HCT116 (cell line): ENCODE data around the gene NHSL2. TPM values are rescaled to one million over a fixed set of nuclear protein-coding genes. Genes with fewer than 3 reads are reported as not detected.

Experiments used
- ATAC-seq: fragments of 200-7000 bp; cut with Tn5 transposase; 2 replicates; pipeline ENCODE4 v1.9.1; 2020; ENCODE audit warnings: mild to moderate bottlenecking, moderate library complexity
- BruUV-seq: library from RNA; stranded (reverse); fragments of 400-500 nt; replicated peaks from 2 replicates; lab custom pipeline; 2021; lab: Mats Ljungman, UMichigan
- CTCF ChIA-PET: fragments of 300-600 bp; sonication (Branson Sonifier 250); formaldehyde crosslinking; loops from one replicate; lab custom pipeline; 2021; ENCODE audit warnings: antibody characterized with exemption; lab: Charles Lee
- POLR2A ChIA-PET: fragments of 300-600, 350-600 bp; sonication (Branson Sonifier 250); formaldehyde crosslinking; loops from one replicate; lab custom pipeline; 2021; ENCODE audit warnings: antibody characterized with exemption; lab: Charles Lee
- RAD21 ChIA-PET, 2 experiments: fragments of 300-600 bp; sonication (Branson Sonifier 250); formaldehyde crosslinking; loops; one replicate each; lab custom pipeline; 2023; ENCODE audit warnings: low total read pairs in 2 of 2; ENCODE audit not compliant: uncharacterized antibody in 2 of 2, unreplicated experiment in 2 of 2, low non-redundant PET in 1 of 2; lab: Charles Lee
- DNase-seq: peaks from one replicate; pipeline ENCODE4 v3.0.0-alpha.2; 2010; ENCODE audit warnings: low read depth, low spot score
- H2AFZ ChIP-seq: fragments of 200-600 bp; shearing (Covaris generic), sonication (generic); 2 replicates; pipeline ENCODE4 v1.6.1; 2017; ENCODE audit warnings: low read depth, mixed run types, mixed read lengths, antibody characterized with exemption, low read length; ENCODE audit not compliant: poor library complexity, severe bottlenecking
- H3K27ac ChIP-seq: 2 replicates; pipeline ENCODE4 v1.5.1; 2012; ENCODE audit warnings: low read depth, low read length
- H3K27me3 ChIP-seq: fragments of 200-600 bp; sonication (generic); 2 replicates; pipeline ENCODE4 v1.6.1; 2016; ENCODE audit warnings: mixed run types, low read length, mixed read lengths; ENCODE audit not compliant: insufficient read depth
- H3K36me3 ChIP-seq, 2 experiments: fragments of 200-500 bp in 1 of 2; fragments of 200-600 bp in 1 of 2; sonication (Bioruptor generic) in 1 of 2; sonication (generic) in 1 of 2; 2 replicates each; pipeline versions ENCODE4 v1.5.1 to v1.6.1; 2014 to 2016; ENCODE audit warnings: low read length in 2 of 2, inconsistent platforms in 1 of 2, mixed read lengths in 1 of 2, mixed run types in 1 of 2; ENCODE audit not compliant: insufficient read depth in 2 of 2, control insufficient read depth in 1 of 2
- H3K4me1 ChIP-seq, 2 experiments: fragments of 200-600 bp in 1 of 2; sonication (generic) in 1 of 2; 2 replicates each; pipeline versions ENCODE4 v1.5.1 to v1.6.1; 2012 to 2017; ENCODE audit warnings: low read length in 2 of 2, inconsistent platforms in 1 of 2, mild to moderate bottlenecking in 1 of 2, mixed read lengths in 1 of 2, mixed run types in 1 of 2, moderate library complexity in 1 of 2; ENCODE audit not compliant: insufficient read depth in 2 of 2, control insufficient read depth in 1 of 2
- H3K4me2 ChIP-seq: fragments of 200-600 bp; sonication (generic); 2 replicates; pipeline ENCODE4 v1.6.1; 2017; ENCODE audit warnings: mixed run types, low read length, mixed read lengths
- H3K4me3 ChIP-seq, 2 experiments: fragments of 200-600 bp in 1 of 2; sonication (generic) in 1 of 2; replicated peaks in 1 of 2; 2 replicates each; pipeline ENCODE4 v1.5.1; 2011 to 2016; ENCODE audit warnings: low read length in 2 of 2, control low read depth in 1 of 2, low read depth in 1 of 2, mild to moderate bottlenecking in 1 of 2, mixed read lengths in 1 of 2, mixed run types in 1 of 2
- H3K79me2 ChIP-seq: fragments of 200-600 bp; sonication (generic); 2 replicates; pipeline ENCODE4 v1.6.1; 2017; ENCODE audit warnings: mild to moderate bottlenecking, mixed run types, low read length, moderate library complexity, mixed read lengths; ENCODE audit not compliant: insufficient read depth
- H3K9ac ChIP-seq: fragments of 200-600 bp; sonication (generic); 2 replicates; pipeline ENCODE4 v1.6.1; 2016; ENCODE audit warnings: low read length, mixed read lengths
- H3K9me2 ChIP-seq: fragments of 200-600 bp; sonication (generic), shearing (Covaris generic); 2 replicates; pipeline ENCODE4 v1.6.1; 2017; ENCODE audit warnings: mixed run types, mild to moderate bottlenecking, moderate library complexity; ENCODE audit not compliant: insufficient read depth
- H3K9me3 ChIP-seq, 2 experiments: fragments of 200-500 bp in 1 of 2; fragments of 200-600 bp in 1 of 2; sonication (Bioruptor generic) in 1 of 2; sonication (generic) in 1 of 2; 2 replicates each; pipeline ENCODE4 v1.6.1; 2014 to 2017; ENCODE audit warnings: low read length in 2 of 2, mixed read lengths in 2 of 2, inconsistent platforms in 1 of 2, low read depth in 1 of 2, mild to moderate bottlenecking in 1 of 2, mixed run types in 1 of 2, moderate library complexity in 1 of 2; ENCODE audit not compliant: control insufficient read depth in 1 of 2, insufficient read depth in 1 of 2
- H4K20me1 ChIP-seq: fragments of 200-600 bp; sonication (generic), shearing (Covaris generic); 2 replicates; pipeline ENCODE4 v1.6.1; 2017; ENCODE audit warnings: mixed run types, mild to moderate bottlenecking, moderate library complexity; ENCODE audit not compliant: insufficient read depth
- EGR1 ChIP-seq: IDR thresholded peaks from 2 replicates; pipeline ENCODE4 v1.6.1; 2012; ENCODE audit warnings: low read depth
- EZH2phosphoT487 ChIP-seq: fragments of 200-600 bp; IDR thresholded peaks from 2 replicates; pipeline ENCODE4 v1.6.1; 2018; ENCODE audit warnings: antibody characterized with exemption, borderline replicate concordance
- FOSL1 ChIP-seq: IDR thresholded peaks from 2 replicates; pipeline ENCODE4 v1.6.1; 2012; ENCODE audit warnings: low read depth
- JUND ChIP-seq: IDR thresholded peaks from 2 replicates; pipeline ENCODE4 v1.6.1; 2012
- MAX ChIP-seq: IDR thresholded peaks from 2 replicates; pipeline ENCODE4 v1.6.1; 2012
- POLR2A ChIP-seq: IDR thresholded peaks from 2 replicates; pipeline ENCODE4 v1.7.0; 2011; ENCODE audit warnings: borderline replicate concordance; ENCODE audit not compliant: insufficient read depth, insufficient read length; ENCODE audit errors: extremely low read depth
- POLR2AphosphoS5 ChIP-seq: IDR thresholded peaks from 2 replicates; pipeline ENCODE4 v1.6.1; 2011; ENCODE audit warnings: mild to moderate bottlenecking, low read depth, low read length, moderate library complexity
- RAD21 ChIP-seq: IDR thresholded peaks from 2 replicates; pipeline ENCODE4 v1.6.1; 2012; ENCODE audit warnings: low read depth, mild to moderate bottlenecking
- REST ChIP-seq: IDR thresholded peaks from 2 replicates; pipeline ENCODE4 v1.6.1; 2012; ENCODE audit warnings: low read depth
- SIN3A ChIP-seq: IDR thresholded peaks from 2 replicates; pipeline ENCODE4 v1.6.1; 2012; ENCODE audit warnings: low read depth
- SP1 ChIP-seq: IDR thresholded peaks from 2 replicates; pipeline ENCODE4 v1.6.1; 2012; ENCODE audit warnings: low read depth
- SRF ChIP-seq: IDR thresholded peaks from 2 replicates; pipeline ENCODE4 v1.6.1; 2012; ENCODE audit warnings: low read depth
- TCF7L2 ChIP-seq: IDR thresholded peaks from 2 replicates; pipeline ENCODE4 v1.7.0; 2011; ENCODE audit warnings: borderline replicate concordance, inconsistent platforms; ENCODE audit not compliant: insufficient read depth, insufficient read length; ENCODE audit errors: extremely low read depth
- YY1 ChIP-seq: IDR thresholded peaks from 2 replicates; pipeline ENCODE4 v1.6.1; 2011; ENCODE audit warnings: low read length, low read depth, moderate library complexity, mild to moderate bottlenecking; ENCODE audit not compliant: insufficient replicate concordance; ENCODE audit errors: extremely low read depth
- ZFX ChIP-seq: fragments of 450-650 bp; IDR thresholded peaks from 2 replicates; pipeline ENCODE4 v1.6.1; 2017
- ZNF274 ChIP-seq: fragments of 200-500 bp; sonication (Bioruptor generic); IDR thresholded peaks from 2 replicates; pipeline ENCODE4 v1.6.1; 2014; ENCODE audit warnings: mild to moderate bottlenecking, low read depth, low read length, inconsistent platforms
- intact Hi-C: fragments of 100-400 bp; cut with micrococcal nuclease; formaldehyde crosslinking; loops from 2 replicates; pipeline ENCODE4 v1.10.0; 2022
- total RNA-seq: library from RNA; stranded (reverse); gene quantifications from one replicate; pipeline ENCODE4 v1.2.1, GENCODE V29; 2021; ENCODE audit not compliant: unreplicated experiment
- TF ChIP-seq, protein P1 (sequence below): IDR thresholded peaks from 2 replicates; pipeline ENCODE4 v1.6.1; 2011; ENCODE audit warnings: mild to moderate bottlenecking, low read length, moderate library complexity; ENCODE audit not compliant: insufficient replicate concordance; ENCODE audit errors: extremely low read depth

The NHSL2 gene
- total RNA-seq, 1 experiment from 2014 or later = 0.22 TPM

- Histone ChIP-seq H2AFZ (no peak overlapping the region), H3K9ac (no peak overlapping the region), H3K27me3 (no peaks in the 10 kb centered on the region), H3K4me3 (no peak overlapping the region), H3K9me3 (no peaks in the 10 kb centered on the region), H3K9me2 (no peaks in the 10 kb centered on the region), H3K79me2 (no peaks in the 10 kb centered on the region), H3K27ac (no peak overlapping the region), H4K20me1 (no peaks in the 10 kb centered on the region), H3K36me3 (no peaks in the 10 kb centered on the region), H3K4me2 (no peak overlapping the region), H3K4me1 (no peaks in the 10 kb centered on the region)
- ChIA-PET RAD21 (no interaction called here), CTCF (no interaction called here), POLR2A (no interaction called here)
- ATAC-seq (no peak), DNase-seq (no peak)
- no TSS peak for BruUV-seq
- TF ChIP-seq EZH2phosphoT487 (no peak), REST (no peak), FOSL1 (no peak), ZFX (no peak), SP1 (no peak)
- intact Hi-C loops = no loop called here
These were observed 45.0 kb downstream of the NHSL2 start for GRCh38 chrX:71955530-71956120.

DNA sequence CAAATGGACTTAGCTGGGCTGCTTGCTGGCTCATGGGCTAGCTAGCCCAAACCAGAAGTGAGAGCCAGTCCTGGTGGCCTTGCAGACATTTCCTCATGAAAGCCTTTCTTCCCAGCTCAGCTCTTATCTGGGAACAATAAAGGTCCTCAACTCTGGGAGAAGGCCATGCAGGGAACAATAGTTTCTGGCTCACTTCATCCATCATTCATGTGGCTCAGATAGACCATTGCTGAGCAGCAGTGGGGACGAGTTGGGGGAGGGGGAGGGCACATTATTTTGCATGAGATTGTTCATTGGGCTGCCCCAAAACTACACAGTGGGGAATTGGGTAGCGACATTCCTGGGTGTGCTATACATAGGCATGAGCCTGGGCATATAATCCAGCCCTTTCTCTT, 47.6 kb downstream of the NHSL2 start:
- Histone ChIP-seq H3K4me2 (no peak overlapping the region), H3K9ac (no peak overlapping the region), H4K20me1 (no peaks in the 10 kb centered on the region), H3K4me1 (no peaks in the 10 kb centered on the region), H3K27me3 (no peaks in the 10 kb centered on the region), H3K27ac (no peak overlapping the region), H3K36me3 (no peaks in the 10 kb centered on the region), H3K9me3 (no peaks in the 10 kb centered on the region), H3K79me2 (no peaks in the 10 kb centered on the region), H3K9me2 (no peaks in the 10 kb centered on the region), H3K4me3 (no peak overlapping the region), H2AFZ (no peak overlapping the region)
- ChIA-PET RAD21 (no interaction called here), CTCF (no interaction called here), POLR2A (no interaction called here)
- BruUV-seq = no TSS peak
- ATAC-seq (no peak), DNase-seq (no peak)
- intact Hi-C loops = no loop called here
- no peak for TF ChIP-seq SRF
- no peak for TF ChIP-seq JUND
- no peak for TF ChIP-seq TCF7L2
- TF ChIP-seq MAX = no peak
- no peak for TF ChIP-seq SIN3A
- TF ChIP-seq ZFX = no peak
- no peak for TF ChIP-seq POLR2A
- TF ChIP-seq YY1 = no peak
- no peak for TF ChIP-seq POLR2AphosphoS5
- TF ChIP-seq, protein P1, sequence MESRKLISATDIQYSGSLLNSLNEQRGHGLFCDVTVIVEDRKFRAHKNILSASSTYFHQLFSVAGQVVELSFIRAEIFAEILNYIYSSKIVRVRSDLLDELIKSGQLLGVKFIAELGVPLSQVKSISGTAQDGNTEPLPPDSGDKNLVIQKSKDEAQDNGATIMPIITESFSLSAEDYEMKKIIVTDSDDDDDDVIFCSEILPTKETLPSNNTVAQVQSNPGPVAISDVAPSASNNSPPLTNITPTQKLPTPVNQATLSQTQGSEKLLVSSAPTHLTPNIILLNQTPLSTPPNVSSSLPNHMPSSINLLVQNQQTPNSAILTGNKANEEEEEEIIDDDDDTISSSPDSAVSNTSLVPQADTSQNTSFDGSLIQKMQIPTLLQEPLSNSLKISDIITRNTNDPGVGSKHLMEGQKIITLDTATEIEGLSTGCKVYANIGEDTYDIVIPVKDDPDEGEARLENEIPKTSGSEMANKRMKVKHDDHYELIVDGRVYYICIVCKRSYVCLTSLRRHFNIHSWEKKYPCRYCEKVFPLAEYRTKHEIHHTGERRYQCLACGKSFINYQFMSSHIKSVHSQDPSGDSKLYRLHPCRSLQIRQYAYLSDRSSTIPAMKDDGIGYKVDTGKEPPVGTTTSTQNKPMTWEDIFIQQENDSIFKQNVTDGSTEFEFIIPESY = no peak
- TF ChIP-seq EGR1 = no peak
- TF ChIP-seq ZNF274 = no peak
- TF ChIP-seq RAD21 = no peak
